Measurements from ENCODE around the gene RNF112. TPM values are rescaled to one million over a fixed set of nuclear protein-coding genes. Genes with fewer than 3 reads are reported as not detected.
A peak's percentile ranks its signal among the peaks of the same experiment; 100 is the strongest.

RNF112 gene
- total RNA-seq, 1 experiment from 2014 or later: 0.81 TPM

GRCh38 chr17:19391432-19391831, 19.6 kb upstream of the RNF112 start:
- Mint-ChIP-seq H3K9me3 (peaks cover 0 to 2% of the 10 kb centered on the region in 2 experiments; a peak in 1 of 5 replicates), H3K27ac (0 out of 7 replicates have a peak overlapping the region, but pooled peaks of 1 of the 3 experiments have one; percentile 63), H3K4me3 (no peak overlapping the region; a peak in 1 of 5 replicates), H3K4me1 (peaks cover 46 to 48% of the 10 kb centered on the region in 2 experiments), H3K36me3 (ENCODE audit: insufficient read depth in 1 of 3, low read depth in 3 of 3) (peaks cover 0 to under 1% (median 0%) of the 10 kb centered on the region in 3 experiments; a peak in 2 of 7 replicates), H3K27me3 (ENCODE audit: low read depth) (no peaks in the 10 kb centered on the region)
- peaks cover 7% of the 10 kb centered on the region; the same call in 1 of the 2 replicates for H3K4me1 ChIP-seq (ENCODE audit: insufficient read depth, low read length)
- no peak overlapping the region for H3K4me2 ChIP-seq (ENCODE audit: insufficient read depth, insufficient read length, low read length)
- no peaks in the 10 kb centered on the region for H3K27me3 ChIP-seq (ENCODE audit: insufficient read depth, low read length)
- H2BK15ac ChIP-seq (ENCODE audit: low read depth, low read length): no peak overlapping the region
- no peak overlapping the region for H2BK5ac ChIP-seq (ENCODE audit: insufficient read length, low read length)
- no peak overlapping the region for H2BK12ac ChIP-seq (ENCODE audit: insufficient read length, low read depth, low read length)
- H4K91ac ChIP-seq (ENCODE audit: insufficient read length, low read depth, low read length): no peak overlapping the region
- H3K23me2 ChIP-seq (ENCODE audit: insufficient read length, low read depth, low read length, poor library complexity, severe bottlenecking): no peaks in the 10 kb centered on the region
- no peak overlapping the region for H3T11ph ChIP-seq (ENCODE audit: low read length)
- no peak overlapping the region for H3K27ac ChIP-seq (ENCODE audit: insufficient read length, low read depth, low read length)
- H3K9me3 ChIP-seq (ENCODE audit: control insufficient read depth, low read depth, low read length): no peaks in the 10 kb centered on the region
- no peak overlapping the region for H2AK5ac ChIP-seq (ENCODE audit: insufficient read length, low read length)
- no peaks in the 10 kb centered on the region for H3K79me1 ChIP-seq (ENCODE audit: insufficient read depth, low read depth, low read length, poor library complexity, severe bottlenecking)
- no peak for DNase-seq
- WGBS (ENCODE audit: extremely low coverage, insufficient read length, low lambda C conversion rate): no CpG with 5 or more reads among the region's 7 CpGs
- H4K20me1 ChIP-seq (ENCODE audit: control insufficient read depth, insufficient read depth, insufficient read length): no peaks in the 10 kb centered on the region
- peak overlapping the region; percentile 23 for H3K18ac ChIP-seq (ENCODE audit: insufficient read length, low read depth, low read length)
- H2BK20ac ChIP-seq (ENCODE audit: low read depth, low read length, poor library complexity, severe bottlenecking): no peak overlapping the region
- H3K9ac ChIP-seq (ENCODE audit: extremely low read depth, insufficient read length, low read length): no peak overlapping the region
- H4K8ac ChIP-seq (replicated peaks; ENCODE audit: insufficient read length, low read depth, low read length): no peak overlapping the region
- no peak for TF ChIP-seq CTCF (conservative IDR thresholded peaks at IDR 0.05)
- H2BK120ac ChIP-seq (ENCODE audit: low read depth, low read length, poor library complexity, severe bottlenecking): no peak overlapping the region
- no peak overlapping the region for H4K5ac ChIP-seq (ENCODE audit: insufficient read length, low read depth, low read length)
- H3K4ac ChIP-seq (ENCODE audit: low read depth, low read length): no peak overlapping the region
- H3K56ac ChIP-seq (ENCODE audit: insufficient read length, low read depth, low read length): no peak overlapping the region
- H3K79me2 ChIP-seq (ENCODE audit: insufficient read depth, low read length): no peaks in the 10 kb centered on the region
- no peak overlapping the region for H3K23ac ChIP-seq (ENCODE audit: insufficient read length, low read depth, low read length)
- 0 out of 2 replicates have a peak overlapping the region, but pooled peaks have one; percentile 58 for H3K14ac ChIP-seq (ENCODE audit: insufficient read depth, low read length)
- no peak overlapping the region for H2AFZ ChIP-seq (ENCODE audit: low read length)

Measured in H9 (cell line).